HepG2 (cell line): Measurements from ENCODE around the gene CTF1. TPM values are rescaled to one million over a fixed set of nuclear protein-coding genes. Genes with fewer than 3 reads are reported as not detected.

Experiments
- ATF3 ChIP-seq: sonication (generic); formaldehyde crosslinking; IDR thresholded peaks from 2 replicates; pipeline ENCODE4 v1.4.0; 2020; ENCODE audit warnings: missing genetic modification reagents
- DNMT3B ChIP-seq: conservative IDR thresholded peaks from 2 replicates; pipeline ENCODE4 v1.6.1; 2016; ENCODE audit warnings: missing biosample characterization, control low read depth
- FOXA3 ChIP-seq: IDR thresholded peaks from 2 replicates; pipeline ENCODE4 v1.6.1; 2016; ENCODE audit warnings: missing genetic modification reagents, missing compliant biosample characterization
- FOXC1 ChIP-seq: sonication (generic); formaldehyde crosslinking; IDR thresholded peaks from 2 replicates; pipeline ENCODE4 v1.8.0; 2022; ENCODE audit warnings: mild to moderate bottlenecking, missing genetic modification reagents, borderline replicate concordance
- GZF1 ChIP-seq: sonication (generic); formaldehyde crosslinking; IDR thresholded peaks from 2 replicates; pipeline ENCODE4 v1.5.1; 2020; ENCODE audit warnings: mild to moderate bottlenecking, missing genetic modification reagents
- JUND ChIP-seq: sonication (generic); formaldehyde crosslinking; IDR thresholded peaks from 2 replicates; pipeline ENCODE4 v1.8.0; 2022; ENCODE audit warnings: mild to moderate bottlenecking, missing genetic modification reagents
- LBX2 ChIP-seq: sonication (generic); formaldehyde crosslinking; IDR thresholded peaks from 2 replicates; pipeline ENCODE4 v1.5.0; 2020; ENCODE audit warnings: missing genetic modification reagents, mild to moderate bottlenecking, borderline replicate concordance
- MXD4 ChIP-seq: IDR thresholded peaks from 2 replicates; pipeline ENCODE4 v1.6.1; 2016; ENCODE audit warnings: mild to moderate bottlenecking, missing biosample characterization, missing genetic modification reagents
- NKX3-1 ChIP-seq: sonication (generic); formaldehyde crosslinking; IDR thresholded peaks from 2 replicates; pipeline ENCODE4 v1.5.0; 2020; ENCODE audit warnings: missing genetic modification reagents
- NR2F1 ChIP-seq, 2 experiments: fragments of 450-650 bp in 1 of 2; formaldehyde crosslinking in 1 of 2; IDR thresholded peaks; 2 replicates each; pipeline versions ENCODE4 v1.5.0 to v1.6.1; 2016 to 2020; ENCODE audit warnings: mild to moderate bottlenecking in 1 of 2, missing compliant biosample characterization in 1 of 2, missing genetic modification reagents in 1 of 2, moderate library complexity in 1 of 2
- PCBP2 ChIP-seq: fragments of 200-400 bp; formaldehyde crosslinking; optimal IDR thresholded peaks from 2 replicates; pipeline ENCODE3; 2018; ENCODE audit warnings: low read length, low read depth; ENCODE audit not compliant: poor library complexity, severe bottlenecking
- RARA ChIP-seq: IDR thresholded peaks from 2 replicates; pipeline ENCODE4 v1.6.1; 2016; ENCODE audit warnings: missing genetic modification reagents, missing compliant biosample characterization
- ZBTB20 ChIP-seq: sonication (generic); formaldehyde crosslinking; IDR thresholded peaks from 2 replicates; pipeline ENCODE4 v1.8.1; 2023; ENCODE audit warnings: missing genetic modification reagents, low read depth, mild to moderate bottlenecking, borderline replicate concordance
- ZBTB3 ChIP-seq: sonication (generic); formaldehyde crosslinking; IDR thresholded peaks from 2 replicates; pipeline ENCODE4 v1.4.0; 2020; ENCODE audit warnings: low read depth, mild to moderate bottlenecking, moderate library complexity, missing genetic modification reagents, borderline replicate concordance
- ZMYM2 ChIP-seq: sonication (generic); formaldehyde crosslinking; IDR thresholded peaks from 2 replicates; pipeline ENCODE4 v1.8.0; 2022; ENCODE audit warnings: mild to moderate bottlenecking, missing genetic modification reagents
- ZNF225 ChIP-seq: sonication (generic); formaldehyde crosslinking; IDR thresholded peaks from 2 replicates; pipeline ENCODE4 v1.4.0; 2020; ENCODE audit warnings: mild to moderate bottlenecking, missing genetic modification reagents
- ZNF263 ChIP-seq: sonication (generic); formaldehyde crosslinking; IDR thresholded peaks from 2 replicates; pipeline ENCODE4 v1.4.0; 2020; ENCODE audit warnings: missing genetic modification reagents
- ZNF382 ChIP-seq: sonication (generic); formaldehyde crosslinking; IDR thresholded peaks from 2 replicates; pipeline ENCODE4 v1.5.0; 2020; ENCODE audit warnings: missing genetic modification reagents, mild to moderate bottlenecking, borderline replicate concordance
- ZNF644 ChIP-seq: IDR thresholded peaks from 2 replicates; pipeline ENCODE4 v1.6.1; 2016; ENCODE audit warnings: low read depth
- polyA plus RNA-seq, 8 experiments: library from polyadenylated mRNA; depleted of rRNA in 3 of 8; stranded (reverse) in 7 of 8; unstranded in 1 of 8; fragments of >200 nt; fragmentation: Illumina TruSeq in 4 of 8; extraction: Trizol in 4 of 8; gene quantifications; 2 replicates each; pipeline versions ENCODE4 v1.2.1 to v1.2.3, GENCODE V29; 2011 to 2016; ENCODE audit warnings: low read depth in 4 of 8, missing spikeins in 1 of 8, mixed read lengths in 1 of 8; ENCODE audit not compliant: insufficient read depth in 1 of 8
- total RNA-seq, 5 experiments: library from RNA; depleted of rRNA; stranded (reverse); fragments of >200 nt; fragmentation: Illumina TruSeq; extraction: Trizol; gene quantifications; 2 replicates each; pipeline ENCODE4 v1.2.3, GENCODE V29; 2016; ENCODE audit warnings: low read depth in 1 of 5
- TF ChIP-seq, protein P1 (sequence below): sonication (generic); formaldehyde crosslinking; IDR thresholded peaks from 2 replicates; pipeline ENCODE4 v1.8.0; 2022; ENCODE audit warnings: missing genetic modification reagents, mild to moderate bottlenecking, borderline replicate concordance
- TF ChIP-seq, protein P2 (sequence below), 2 experiments: fragments of 450-650 bp in 1 of 2; sonication (generic) in 1 of 2; formaldehyde crosslinking; IDR thresholded peaks; 2 replicates each; pipeline versions ENCODE4 v1.5.0 to v1.8.0; 2020 to 2022; ENCODE audit warnings: mild to moderate bottlenecking in 1 of 2, missing genetic modification reagents in 1 of 2
- TF ChIP-seq, protein P3 (sequence below): conservative IDR thresholded peaks from 2 replicates; pipeline ENCODE4 v1.6.1; 2018; ENCODE audit warnings: missing genetic modification reagents
- TF ChIP-seq, protein P4 (sequence below): sonication (generic); IDR thresholded peaks from 2 replicates; pipeline ENCODE4 v1.6.1; 2016; ENCODE audit warnings: low read depth, borderline replicate concordance

The CTF1 gene
- total and polyA plus RNA-seq, 2 of the 13 experiments (the other 11 are each of a cell fraction or from before 2014, with no cell fraction given), result 0.13 to 1.8 TPM

DNA sequence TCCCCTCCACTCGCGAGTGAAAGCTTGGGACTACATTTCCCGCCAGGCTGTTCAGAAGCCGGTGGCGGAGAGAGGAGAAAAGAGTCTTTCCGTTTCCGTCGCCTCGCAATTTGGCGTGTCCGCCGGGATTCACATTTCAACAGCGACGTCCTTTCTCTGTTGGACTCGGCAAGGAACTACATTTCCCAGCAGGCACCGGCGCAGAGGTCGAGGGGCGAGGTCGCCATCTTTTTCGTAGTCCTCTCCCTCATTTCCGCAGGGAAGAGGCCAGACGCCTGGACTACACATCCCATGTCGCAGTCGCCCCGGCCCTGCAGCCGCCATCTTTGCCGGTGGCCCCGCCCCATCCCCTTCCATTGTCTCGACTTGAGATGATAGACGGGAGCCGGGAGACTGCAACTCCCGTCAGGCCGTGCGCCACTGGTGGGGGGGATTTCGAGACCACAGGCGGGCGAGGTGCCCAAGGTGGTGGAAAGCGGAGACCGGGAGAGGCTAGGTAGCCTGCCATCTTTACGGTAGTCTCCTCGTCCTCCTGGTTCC is 26.1 kb downstream of the CTF1 start (continued):
- TF ChIP-seq GZF1 (CRISPR knock-in tag), result no peak
- TF ChIP-seq ZMYM2 (CRISPR knock-in tag), result no peak
- TF ChIP-seq, protein P1, sequence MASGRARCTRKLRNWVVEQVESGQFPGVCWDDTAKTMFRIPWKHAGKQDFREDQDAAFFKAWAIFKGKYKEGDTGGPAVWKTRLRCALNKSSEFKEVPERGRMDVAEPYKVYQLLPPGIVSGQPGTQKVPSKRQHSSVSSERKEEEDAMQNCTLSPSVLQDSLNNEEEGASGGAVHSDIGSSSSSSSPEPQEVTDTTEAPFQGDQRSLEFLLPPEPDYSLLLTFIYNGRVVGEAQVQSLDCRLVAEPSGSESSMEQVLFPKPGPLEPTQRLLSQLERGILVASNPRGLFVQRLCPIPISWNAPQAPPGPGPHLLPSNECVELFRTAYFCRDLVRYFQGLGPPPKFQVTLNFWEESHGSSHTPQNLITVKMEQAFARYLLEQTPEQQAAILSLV (CRISPR knock-in tag), result peak; percentile 68
- TF ChIP-seq ZNF382 (CRISPR knock-in tag), result no peak
- peak; percentile 54 for TF ChIP-seq FOXA3
- TF ChIP-seq, protein P2, sequence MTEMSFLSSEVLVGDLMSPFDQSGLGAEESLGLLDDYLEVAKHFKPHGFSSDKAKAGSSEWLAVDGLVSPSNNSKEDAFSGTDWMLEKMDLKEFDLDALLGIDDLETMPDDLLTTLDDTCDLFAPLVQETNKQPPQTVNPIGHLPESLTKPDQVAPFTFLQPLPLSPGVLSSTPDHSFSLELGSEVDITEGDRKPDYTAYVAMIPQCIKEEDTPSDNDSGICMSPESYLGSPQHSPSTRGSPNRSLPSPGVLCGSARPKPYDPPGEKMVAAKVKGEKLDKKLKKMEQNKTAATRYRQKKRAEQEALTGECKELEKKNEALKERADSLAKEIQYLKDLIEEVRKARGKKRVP (CRISPR knock-in tag; IDR thresholded peaks at IDR 0.05), result peak in 1 of 2 experiments; percentile 66; a peak in 2 of 4 replicates
- no peak for TF ChIP-seq ZNF644 (CRISPR knock-in tag)
- TF ChIP-seq NR2F1 (CRISPR knock-in tag; IDR thresholded peaks at IDR 0.05), result peak in 1 of 2 experiments; percentile 15; a peak in 1 of 4 replicates
- TF ChIP-seq DNMT3B (CRISPR knock-in tag), result no peak; the same call in 1 of the 2 replicates
- TF ChIP-seq LBX2, result no peak
- TF ChIP-seq ZBTB20 (CRISPR knock-in tag), result no peak
- peak; percentile 44; the same call in 1 of the 2 replicates for TF ChIP-seq ZNF263 (CRISPR knock-in tag)
- 0 out of 2 replicates have a peak, but pooled peaks have one; percentile 15 for TF ChIP-seq RARA (CRISPR knock-in tag)
- TF ChIP-seq ZNF225, result no peak; the same call in 1 of the 2 replicates
- TF ChIP-seq ATF3, result 0 out of 2 replicates have a peak, but pooled peaks have one; percentile 7
- TF ChIP-seq MXD4 (CRISPR knock-in tag), result no peak
- TF ChIP-seq FOXC1 (CRISPR knock-in tag), result no peak; the same call in 1 of the 2 replicates
- TF ChIP-seq, protein P3, sequence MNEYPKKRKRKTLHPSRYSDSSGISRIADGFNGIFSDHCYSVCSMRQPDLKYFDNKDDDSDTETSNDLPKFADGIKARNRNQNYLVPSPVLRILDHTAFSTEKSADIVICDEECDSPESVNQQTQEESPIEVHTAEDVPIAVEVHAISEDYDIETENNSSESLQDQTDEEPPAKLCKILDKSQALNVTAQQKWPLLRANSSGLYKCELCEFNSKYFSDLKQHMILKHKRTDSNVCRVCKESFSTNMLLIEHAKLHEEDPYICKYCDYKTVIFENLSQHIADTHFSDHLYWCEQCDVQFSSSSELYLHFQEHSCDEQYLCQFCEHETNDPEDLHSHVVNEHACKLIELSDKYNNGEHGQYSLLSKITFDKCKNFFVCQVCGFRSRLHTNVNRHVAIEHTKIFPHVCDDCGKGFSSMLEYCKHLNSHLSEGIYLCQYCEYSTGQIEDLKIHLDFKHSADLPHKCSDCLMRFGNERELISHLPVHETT (CRISPR knock-in tag), result no peak; the same call in 1 of the 2 replicates
- TF ChIP-seq, protein P4, sequence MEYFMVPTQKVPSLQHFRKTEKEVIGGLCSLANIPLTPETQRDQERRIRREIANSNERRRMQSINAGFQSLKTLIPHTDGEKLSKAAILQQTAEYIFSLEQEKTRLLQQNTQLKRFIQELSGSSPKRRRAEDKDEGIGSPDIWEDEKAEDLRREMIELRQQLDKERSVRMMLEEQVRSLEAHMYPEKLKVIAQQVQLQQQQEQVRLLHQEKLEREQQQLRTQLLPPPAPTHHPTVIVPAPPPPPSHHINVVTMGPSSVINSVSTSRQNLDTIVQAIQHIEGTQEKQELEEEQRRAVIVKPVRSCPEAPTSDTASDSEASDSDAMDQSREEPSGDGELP, result no peak; the same call in 1 of the 2 replicates
- no peak for TF ChIP-seq ZBTB3
- no peak; the same call in 1 of the 2 replicates for TF ChIP-seq JUND (CRISPR knock-in tag)
- TF ChIP-seq NKX3-1, result 0 out of 2 replicates have a peak, but pooled peaks have one; percentile 15
- TF ChIP-seq PCBP2, result no peak
